Fibroblast of skin of left quadriceps (primary cell): Measurements from ENCODE around the gene EFTUD2.
A peak's percentile ranks its signal among the peaks of the same experiment; 100 is the strongest.
"Not testable (repeated sequence)": the region's sequence is repeated elsewhere in the genome, so short reads cannot be mapped to it uniquely, and the experiment has no call there.

Experiments
- DNase-seq, 2 experiments: peaks; one replicate each; pipeline ENCODE4 v3.0.0-alpha.2; 2013; ENCODE audit warnings: low read depth in 2 of 2

EFTUD2 gene

DNA sequence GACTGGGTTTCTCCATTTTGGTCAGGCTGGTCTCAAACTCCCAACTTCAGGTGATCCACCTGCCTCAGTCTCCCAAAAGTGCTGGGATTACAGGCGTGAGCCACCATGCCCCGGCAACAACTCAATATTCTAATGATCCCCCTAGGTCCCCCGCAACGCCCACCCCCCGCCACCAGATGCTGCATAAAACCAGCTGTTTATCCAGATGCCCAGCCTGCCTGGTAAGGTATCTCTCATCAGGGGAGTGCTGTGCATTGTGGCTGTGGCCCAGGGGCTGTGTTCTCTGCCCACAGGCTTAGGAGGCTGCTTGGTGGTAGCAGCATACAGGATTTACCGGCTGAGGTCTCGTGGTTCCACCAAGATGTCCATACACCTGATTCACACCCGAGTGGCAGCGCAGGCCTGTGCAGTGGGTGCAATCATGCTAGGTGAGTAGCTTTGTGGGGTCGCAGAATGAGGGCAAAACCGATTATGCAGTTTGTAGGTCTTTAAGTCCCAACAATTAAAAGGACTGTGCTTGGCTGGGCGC, 50.2 kb downstream of the EFTUD2 start:
- no peak for DNase-seq

DNA sequence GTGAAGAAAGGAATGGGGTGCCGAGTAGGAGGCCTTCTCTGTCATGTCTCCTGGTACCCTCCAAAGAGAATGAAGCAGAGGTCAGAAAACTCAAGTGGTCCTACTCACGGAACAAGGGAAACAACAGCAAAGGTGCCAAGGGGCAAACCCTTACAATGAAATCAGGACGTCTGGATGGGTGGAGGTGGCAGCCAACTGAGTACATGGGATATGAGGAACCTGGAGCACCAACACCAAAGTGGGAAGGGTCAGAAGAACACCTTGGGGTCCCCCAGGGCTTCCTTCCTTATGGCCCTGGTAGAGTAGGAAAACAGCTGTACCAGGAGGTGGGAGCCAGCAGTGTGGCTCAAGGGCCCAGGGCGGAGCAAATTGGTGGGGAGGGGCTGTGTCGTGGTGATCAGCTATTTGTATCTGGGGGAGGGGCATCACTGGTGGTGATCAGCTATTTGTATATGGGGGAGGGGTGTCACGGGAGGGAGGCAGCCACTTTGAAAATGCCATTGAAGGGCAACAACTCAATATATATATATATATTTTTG, 50.9 kb downstream of the EFTUD2 start:
- no peak for DNase-seq

DNA sequence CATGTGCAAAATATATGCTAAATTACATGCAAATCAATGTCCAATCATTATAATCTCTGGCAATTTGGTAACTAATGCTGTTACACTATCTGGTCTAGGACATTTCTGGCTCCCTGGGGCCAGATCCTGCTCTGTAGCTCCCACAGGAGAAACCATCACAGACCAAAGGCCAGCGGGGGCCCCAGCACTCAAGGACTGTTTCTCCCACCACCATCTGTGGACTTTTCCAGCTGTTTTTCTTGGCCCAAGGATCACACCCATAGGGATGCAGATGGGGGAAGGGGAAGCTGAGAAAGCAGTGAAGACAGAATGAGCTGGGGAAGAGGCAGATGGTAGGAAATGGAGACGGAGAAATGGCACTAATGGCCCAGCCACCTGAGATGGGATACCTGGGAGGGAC, 51.7 kb downstream of the EFTUD2 start, which contains the start of gene HIGD1B:
TSS of gene HIGD1B (plus strand) at position 298 of the 400 bp plus-strand sequence. CDS start 270 bp downstream, outside the sequence.
- no peak for DNase-seq

DNA sequence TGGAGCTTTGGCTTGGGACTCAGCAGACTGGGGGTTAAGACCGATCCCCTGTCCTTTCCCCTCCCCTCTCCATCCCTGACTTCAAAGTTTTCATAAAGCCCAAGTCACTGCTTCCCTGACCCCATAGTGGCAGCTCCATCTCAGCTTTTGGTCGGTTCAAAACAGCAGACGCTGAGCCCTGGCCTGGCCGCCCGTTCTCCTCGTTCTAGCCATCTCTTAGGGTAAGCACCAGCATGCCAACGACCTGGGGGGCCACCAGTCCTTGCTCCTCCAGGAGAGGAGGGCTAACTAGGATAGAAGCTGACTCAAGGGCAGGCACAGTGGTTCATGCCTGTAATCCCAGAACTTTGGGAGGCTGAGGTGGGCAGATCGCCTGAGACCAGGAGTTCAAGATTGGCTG, 53.0 kb downstream of the EFTUD2 start:
- DNase-seq: no peak

DNA sequence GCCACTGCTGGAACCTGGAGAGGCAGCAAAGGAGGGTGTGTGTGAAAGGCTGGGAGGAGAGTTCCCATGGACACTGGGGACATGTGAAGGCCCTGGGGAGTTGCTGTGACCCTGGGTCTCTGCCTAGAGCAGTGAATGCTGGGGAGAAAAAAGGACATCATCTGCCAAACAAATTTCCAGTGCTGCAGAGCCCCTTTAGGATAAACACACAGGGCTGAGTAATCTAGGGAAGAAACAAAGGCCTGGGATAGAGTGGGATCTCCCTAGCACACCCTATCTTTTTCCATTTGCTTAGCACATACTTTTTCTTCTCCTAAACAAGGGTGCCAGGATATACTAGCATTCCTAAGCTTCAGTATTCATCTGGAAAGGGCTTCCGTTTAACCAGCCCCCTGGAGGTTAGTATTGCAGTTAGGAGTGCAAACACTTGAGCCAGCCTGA, 54.8 kb downstream of the EFTUD2 start:
- DNase-seq: no peak

DNA sequence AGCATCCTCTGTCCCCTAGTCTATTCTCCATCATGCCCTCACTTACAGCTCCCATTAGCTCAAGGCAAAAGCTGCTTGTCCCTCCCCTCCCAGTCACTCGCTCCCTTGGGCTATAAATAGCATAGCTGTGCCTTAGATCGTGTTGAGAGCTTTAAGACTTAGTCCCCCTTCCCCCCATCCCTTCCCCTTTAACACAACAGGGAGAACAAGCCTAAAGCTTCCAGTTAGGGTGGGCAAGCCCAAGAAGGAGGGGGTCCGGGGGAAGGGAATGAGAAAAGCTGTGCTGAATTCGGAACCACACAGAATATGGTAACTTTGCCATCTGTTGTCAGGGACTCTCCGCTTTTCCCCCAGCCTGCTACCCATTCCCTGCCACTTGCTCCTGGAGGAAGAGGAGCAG, 56.5 kb downstream of the EFTUD2 start:
- no peak for DNase-seq

DNA sequence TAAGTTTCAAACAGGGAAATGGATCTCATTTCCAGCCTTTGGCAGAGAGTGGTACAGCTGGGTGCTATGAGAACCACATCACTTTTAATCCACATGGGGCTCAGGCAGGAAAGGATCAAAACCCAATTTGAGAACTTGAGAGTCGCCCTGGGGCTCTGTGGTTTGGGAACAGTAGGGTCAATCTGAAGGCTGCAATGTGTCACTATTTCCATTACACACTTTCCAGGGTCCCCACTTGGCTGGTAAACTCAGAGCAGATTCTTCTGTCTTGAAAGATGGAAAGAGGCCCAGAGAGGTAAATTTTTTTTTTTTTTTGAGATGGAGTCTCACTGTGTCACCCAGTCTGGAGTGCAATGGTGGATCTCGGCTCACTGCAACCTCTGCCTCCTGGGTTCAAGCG, 58.3 kb downstream of the EFTUD2 start:
- no peak for DNase-seq

DNA sequence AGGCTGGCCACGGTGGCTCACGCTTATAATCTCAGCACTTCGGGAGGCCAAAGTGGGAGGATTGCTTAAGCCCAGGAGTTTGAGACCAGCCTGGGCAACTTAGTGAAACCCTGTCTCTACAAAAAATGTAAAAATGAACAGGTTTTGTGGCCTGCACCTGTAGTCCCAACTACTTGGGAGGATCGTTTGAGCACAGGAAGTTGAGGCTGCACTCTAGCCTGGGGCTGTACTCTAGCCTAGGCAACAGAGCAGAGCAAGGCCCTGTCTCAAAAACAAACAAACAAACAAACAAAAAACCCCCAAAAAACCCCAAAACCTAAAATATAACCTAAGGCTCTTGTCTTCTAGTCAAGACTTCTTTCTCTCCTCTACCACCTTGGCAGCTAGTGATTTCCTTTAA, 59.0 kb downstream of the EFTUD2 start:
- DNase-seq: no peak

DNA sequence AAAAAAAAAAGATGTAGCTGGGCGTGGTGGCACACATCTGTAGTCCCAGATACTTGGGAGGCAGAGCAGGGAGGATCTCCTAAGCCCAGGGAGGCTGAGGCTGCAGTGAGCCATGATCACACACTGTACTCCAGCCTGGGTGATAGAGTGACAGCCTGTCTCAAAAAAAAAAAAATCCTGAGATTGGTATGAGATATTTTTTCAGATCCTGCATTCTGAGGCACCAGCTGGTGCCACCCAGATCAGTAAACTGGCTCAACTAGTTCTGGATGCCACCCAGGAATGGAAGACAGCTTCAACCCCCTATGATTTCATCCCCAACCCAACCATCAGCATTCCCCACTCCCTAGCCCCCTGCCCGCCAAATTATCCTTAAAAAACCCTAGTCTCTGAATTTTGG, 62.0 kb downstream of the EFTUD2 start:
- DNase-seq: no peak

DNA sequence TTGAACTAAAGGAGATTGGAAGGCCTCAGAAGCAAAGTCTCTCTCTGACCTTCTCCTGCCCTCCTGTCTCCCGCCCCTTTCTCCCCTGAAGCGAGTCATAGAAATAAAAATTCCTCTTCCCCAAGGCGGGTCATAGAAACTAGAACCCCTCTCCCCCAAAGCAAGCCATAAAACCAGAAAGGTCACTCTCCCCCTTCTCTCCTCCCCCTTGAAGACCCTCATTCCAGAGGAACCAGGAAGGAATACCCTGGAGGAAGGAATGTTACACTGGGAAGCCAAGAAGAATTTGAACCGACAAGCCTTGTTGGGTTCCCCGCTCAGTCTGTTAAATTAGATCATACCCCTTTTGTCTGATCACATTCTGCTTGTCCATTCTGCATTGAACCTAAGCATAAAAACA, 66.4 kb downstream of the EFTUD2 start:
- no peak for DNase-seq

DNA sequence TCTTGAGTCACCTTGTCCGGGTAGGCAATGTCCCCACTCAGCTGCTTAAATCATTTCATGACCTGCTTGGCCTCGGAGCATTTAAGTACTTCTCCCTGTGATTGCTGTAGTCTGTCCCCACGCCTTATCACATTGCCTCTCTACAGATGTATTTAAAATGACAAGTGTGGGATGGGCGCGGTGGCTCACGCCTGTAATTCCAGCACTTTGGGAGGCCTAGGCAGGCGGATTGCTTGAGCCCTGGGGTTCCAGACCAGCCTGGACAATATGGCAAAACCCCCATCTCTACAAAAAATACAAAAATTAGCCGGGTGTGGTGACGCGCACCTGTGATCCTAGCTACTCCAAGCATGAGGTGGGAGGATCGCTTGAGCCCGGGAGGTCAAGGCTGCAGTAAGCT, 67.9 kb downstream of the EFTUD2 start:
- no peak for DNase-seq

DNA sequence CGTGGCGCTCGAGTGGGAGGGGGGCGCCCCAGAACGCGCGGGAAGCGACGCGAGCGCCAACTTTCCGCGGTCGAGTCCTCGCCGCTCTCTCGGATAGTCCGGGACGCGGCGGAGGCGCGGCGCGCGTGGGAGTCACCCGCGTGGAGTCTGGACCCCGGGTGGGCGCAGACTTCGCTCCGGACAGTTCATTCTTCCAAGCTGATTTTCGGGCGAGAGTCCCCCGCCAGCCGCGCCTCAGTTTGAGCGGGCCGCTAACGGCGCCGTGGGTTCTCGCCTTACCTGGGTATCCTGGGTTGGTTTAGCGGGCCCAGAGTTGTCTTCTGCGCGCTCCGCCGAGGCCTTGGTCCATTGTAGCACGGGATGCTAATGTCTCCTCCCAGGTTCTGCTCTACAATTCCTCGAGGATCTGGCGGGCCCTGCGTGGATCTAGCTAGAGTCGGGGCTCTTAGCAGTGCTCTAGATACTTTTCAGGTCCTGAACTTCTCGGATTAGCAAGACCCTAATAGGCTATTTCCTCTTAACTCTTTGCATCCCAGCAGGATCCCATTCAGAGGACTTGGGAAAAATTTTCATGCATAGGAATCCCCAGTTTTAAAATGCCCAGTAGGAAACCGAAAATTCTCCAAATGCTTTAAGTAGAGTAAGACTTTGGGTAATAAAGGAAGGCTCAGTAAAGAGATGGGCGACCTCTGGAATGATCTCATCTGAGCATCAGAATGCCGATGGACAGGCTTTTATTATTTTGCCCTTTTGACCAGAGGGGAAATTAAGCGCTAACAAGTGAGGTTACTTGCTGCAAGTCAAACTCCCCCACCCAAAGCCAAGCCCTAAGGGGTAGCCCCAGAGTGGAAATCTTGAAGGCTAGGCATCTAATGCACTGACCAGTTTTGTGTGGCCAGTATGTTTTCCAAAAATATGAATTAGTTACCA, 68.6 kb downstream of the EFTUD2 start:
- DNase-seq: no peak

DNA sequence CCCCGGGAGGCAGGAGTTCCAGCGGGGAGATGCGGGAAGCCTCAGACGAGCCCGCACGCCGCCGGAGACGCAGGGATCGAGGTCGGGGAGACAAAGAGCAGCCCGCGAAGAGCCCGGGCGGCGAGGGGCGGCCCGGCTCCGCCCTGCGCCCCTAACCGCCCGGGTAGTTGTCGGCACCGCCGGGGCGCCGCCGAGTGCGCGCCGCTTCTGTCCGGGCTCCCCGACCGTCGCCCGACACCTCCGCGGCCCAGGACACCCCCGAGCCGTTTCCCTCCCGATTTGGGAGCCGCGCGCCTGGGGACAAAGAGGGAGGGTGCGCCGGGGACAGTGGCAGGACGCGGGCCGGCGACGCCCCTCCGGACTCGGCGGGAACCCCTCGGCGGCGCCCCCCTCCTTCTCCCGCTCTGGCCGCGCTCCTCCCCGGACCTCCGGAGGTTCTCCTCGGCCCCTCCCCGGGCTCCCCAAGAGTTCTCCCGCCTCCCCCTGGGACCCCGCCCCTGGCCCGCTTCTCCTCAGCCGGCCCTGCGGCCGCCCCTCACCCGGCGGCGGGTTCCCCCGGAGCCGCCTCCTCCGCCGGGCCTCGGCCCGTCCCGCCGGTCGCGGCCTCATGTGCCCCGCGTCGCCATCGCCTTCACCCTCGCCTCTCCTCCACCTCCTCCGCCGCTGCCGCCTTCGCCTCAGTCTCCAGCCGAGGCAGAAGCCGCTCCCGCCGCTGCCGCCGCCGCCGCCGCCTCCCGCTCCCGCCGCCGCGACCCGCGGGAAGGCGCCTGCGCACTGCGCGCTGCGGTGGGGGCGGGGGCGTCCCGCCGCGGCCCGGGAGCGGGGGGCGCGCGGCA, 69.5 kb downstream of the EFTUD2 start, which contains the start of gene GJC1:
TSS of gene GJC1 (minus strand) at position 765 of the 836 bp plus-strand sequence. CDS start 24,470 bp downstream, outside the sequence.
- no peak for DNase-seq

DNA sequence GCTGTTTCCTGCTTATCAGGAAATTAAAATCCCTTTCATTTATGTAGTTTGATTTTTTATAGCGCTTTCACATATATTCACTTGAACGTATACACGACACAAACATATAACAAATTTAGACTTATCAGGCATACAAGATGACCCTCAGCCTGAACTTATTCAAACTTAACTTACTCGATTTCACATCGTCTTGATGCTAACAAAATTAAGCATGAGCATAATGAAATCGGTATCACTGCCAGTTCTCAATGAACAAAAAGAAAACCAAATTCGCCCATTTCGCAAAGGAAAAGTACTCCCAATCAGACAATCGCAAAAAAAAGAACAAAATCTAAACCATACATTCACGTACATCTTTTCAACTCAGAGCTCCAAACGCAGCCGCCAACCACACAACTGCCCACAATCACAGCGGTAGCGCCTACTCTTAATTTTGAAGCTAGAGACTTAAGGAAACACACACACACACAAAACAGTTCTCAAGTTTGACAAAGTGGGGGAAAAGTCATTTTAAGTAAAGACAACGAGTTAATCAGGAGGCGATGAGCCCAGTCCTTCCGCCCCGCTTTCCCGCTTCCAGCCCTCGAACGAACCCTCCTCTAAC, 70.2 kb downstream of the EFTUD2 start:
- no peak for DNase-seq

DNA sequence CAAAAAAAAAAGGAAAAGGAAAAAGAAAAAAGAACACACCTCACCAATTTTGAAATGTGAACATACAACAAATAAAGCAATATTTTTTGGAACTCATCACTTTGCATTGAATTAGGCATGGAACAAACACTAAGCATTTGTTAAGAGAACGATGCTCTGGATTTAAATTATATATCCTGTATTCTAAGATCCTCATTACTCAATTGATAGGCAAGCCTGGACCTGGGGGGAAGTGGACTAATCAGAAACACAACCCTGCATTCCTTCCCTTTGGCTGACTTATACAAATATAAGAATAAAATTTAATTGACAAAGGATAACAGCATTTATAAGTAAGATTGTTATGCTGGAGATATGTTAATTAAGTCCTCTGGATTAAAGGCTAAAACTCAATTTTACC, 71.4 kb downstream of the EFTUD2 start:
- no peak for DNase-seq

DNA sequence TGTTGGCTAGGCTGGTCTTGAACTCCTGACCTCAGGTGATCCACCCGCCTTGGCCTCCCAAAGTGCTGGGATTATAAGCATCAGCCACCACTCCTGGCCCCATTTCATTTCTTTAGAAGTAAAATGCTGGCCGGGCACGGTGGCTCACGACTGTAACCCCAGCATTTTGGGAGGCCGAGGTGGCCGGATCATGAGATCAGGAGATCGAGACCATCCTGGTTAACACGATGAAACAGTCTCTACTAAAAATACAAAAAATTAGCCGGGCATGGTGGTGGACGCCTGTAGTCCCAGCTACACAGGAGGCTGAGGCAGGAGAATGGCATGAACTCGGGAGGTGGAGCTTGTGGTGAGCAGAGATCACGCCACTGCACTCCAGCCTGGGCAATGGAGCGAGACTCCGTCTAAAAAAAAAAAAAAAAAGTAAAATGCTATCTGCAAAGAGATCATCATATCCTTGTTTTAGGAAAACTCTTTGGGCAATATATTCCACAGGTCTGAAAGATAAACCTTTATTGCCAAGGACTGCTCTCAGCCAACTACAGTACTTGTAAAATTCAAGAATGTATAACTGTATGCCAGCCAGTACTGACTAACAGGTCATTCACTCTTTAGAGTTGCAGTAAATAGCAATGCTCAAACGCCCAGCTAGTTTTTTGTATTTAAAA, 73.0 kb downstream of the EFTUD2 start:
- no peak for DNase-seq

DNA sequence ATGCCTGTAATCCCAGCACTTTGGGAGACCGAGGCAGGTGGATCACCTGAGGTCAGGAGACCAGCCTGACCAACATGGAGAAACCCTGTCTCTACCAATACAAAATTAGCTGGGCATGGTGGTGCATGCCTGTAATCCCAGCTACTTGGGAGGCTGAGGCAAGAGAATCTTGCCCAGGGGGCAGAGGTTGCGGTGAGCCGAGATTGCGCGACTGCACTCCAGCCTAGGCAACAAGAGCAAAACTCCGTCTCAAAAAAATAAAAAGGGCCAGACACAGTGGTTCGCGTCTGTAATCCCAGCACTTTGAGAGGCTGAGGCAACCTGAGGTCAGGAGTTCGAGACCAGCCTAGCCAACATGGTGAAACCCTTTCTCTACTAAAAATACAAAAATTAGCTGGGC, 74.0 kb downstream of the EFTUD2 start:
- DNase-seq: not testable (repeated sequence)

DNA sequence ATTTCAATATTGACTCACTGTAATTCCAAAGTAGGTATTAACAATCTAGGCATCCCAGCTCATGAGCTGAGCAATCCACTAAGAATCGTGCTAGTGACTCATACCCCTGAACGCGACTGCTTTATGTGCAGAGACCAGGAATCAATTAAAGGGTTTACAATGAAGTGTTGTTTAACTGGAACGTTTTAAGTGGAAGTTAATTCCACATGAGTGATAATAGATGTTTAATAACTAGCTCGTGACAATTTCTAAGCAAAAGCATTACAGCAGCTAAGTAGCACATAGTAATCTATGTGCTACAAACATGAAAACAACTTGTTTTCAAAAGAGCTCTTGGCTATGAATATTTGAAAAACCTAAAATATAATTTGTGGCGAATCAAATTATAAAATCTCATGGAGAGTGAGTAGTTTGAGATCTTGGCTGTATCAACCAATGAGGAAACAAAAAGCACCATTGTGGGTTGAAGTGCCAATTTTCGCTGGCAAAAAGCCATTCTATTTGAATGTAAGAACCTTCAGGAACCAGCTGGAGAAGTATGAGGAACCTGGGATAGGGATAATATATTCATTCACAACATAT, 78.5 kb downstream of the EFTUD2 start:
- DNase-seq: peak; percentile 92

DNA sequence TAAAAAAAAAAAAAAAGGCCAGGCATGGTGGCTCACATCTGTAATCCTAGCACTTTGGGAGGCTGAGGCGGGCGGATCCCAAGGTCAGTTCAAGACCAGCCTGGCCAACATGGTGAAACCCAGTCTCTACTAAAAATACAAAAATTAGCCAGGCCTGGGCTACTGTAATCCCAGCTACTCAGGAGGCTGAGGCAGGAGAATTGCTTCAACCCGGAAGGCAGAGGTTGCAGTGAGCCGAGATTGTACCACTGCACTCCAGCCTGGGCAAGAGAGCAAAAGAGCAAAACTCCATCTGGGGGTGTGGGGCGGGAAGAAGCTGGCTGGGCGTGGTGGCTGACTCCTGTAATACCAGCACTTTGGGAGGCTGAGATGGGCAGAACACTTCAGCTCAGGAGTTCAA, 80.7 kb downstream of the EFTUD2 start:
- not testable (repeated sequence) for DNase-seq

DNA sequence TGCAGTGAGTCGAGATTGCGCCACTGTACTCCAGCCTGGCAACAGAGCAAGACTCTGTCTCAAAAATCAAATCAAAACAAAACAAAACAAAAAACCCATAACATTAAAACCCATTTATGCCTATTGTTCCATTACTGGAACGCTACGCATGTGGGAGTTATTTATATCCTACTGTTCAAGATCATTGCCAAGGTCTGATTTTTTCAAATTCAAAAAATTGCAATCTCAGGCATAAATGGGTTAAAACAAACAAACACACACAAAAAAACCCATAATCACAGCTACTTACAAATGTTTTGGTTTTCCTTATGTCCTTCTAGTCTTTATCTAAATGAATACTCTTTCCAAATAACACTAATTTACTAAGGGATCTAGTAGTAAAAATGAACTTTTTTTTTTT, 87.0 kb downstream of the EFTUD2 start:
- DNase-seq: no peak
